Hematopoietic multipotent progenitor cell treated with erythropoietin and hydrocortisone succinate and interleukin-3 and kit ligand, for 6 days (in vitro differentiated cells): Measurements from ENCODE around the gene VWA8.
A peak's percentile ranks its signal among the peaks of the same experiment; 100 is the strongest.
"Not testable (repeated sequence)": the region's sequence is repeated elsewhere in the genome, so short reads cannot be mapped to it uniquely, and the experiment has no call there.

Experiments used
- DNase-seq: peaks from one replicate; pipeline ENCODE4 v3.0.0-alpha.2; 2015

VWA8 gene

GRCh38 chr13:41547251-41548000 is 413.5 kb downstream of the VWA8 start:
- no peak for DNase-seq

DNA sequence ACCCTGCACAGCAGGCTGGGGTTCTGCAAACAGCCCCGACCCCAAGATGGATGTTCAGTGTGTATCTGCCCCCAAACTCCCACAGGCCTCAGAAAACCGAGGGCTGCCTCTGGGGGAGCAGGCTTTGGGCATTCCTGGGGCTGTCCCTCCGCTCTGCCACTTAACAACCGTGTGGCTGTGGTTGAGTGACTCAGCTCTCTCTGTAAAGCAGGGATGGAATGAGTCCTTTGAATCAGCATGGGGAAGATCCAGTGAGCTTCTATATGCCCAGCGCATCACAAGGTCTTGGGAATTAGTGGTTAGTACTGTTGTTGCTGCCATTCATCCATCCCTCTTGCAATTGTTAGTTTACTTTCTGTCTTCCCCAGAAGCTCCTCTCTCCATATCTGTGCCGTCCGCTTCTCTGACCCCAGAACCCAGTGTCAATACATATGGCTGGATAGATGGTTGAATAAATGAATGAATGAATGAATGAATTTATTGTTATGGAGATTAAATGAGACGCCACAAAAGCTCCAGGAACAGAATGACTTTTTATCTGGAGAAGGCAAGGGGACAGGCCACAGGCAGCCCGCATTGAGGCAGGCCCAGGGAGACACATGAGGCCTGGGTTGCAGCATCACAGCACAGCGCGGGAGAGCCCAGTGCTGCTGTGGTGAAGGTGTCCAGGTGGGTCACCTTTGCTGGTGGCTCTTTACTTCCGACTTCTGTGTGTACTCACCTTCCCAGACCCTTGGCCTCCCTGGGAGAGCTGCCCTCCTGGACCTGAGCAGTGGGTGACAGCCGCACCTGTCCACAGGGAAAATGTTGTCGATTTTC is 414.3 kb downstream of the VWA8 start:
- no peak for DNase-seq

DNA sequence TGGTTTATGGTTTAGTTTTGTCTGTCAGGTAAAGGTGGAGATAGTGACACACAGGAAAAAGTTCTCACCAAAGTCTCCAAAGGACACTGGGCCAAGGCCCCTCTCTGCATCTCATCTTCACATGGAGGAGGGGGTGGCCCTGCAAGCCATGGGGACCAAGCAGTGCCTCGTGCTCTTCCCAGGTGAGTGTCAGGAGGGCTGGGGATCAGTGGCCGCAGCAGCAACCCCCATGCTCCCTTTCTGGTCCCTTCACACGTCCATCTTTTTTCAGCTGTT is 415.5 kb downstream of the VWA8 start:
- DNase-seq = no peak

- DNase-seq = no peak
Measured at GRCh38 chr13:41543664-41544300, 417.1 kb downstream of the VWA8 start.

GRCh38 chr13:41542799-41543198 is 418.1 kb downstream of the VWA8 start:
- not testable (repeated sequence) for DNase-seq

- no peak for DNase-seq
Measured at GRCh38 chr13:41542281-41542680, 418.6 kb downstream of the VWA8 start.

DNA sequence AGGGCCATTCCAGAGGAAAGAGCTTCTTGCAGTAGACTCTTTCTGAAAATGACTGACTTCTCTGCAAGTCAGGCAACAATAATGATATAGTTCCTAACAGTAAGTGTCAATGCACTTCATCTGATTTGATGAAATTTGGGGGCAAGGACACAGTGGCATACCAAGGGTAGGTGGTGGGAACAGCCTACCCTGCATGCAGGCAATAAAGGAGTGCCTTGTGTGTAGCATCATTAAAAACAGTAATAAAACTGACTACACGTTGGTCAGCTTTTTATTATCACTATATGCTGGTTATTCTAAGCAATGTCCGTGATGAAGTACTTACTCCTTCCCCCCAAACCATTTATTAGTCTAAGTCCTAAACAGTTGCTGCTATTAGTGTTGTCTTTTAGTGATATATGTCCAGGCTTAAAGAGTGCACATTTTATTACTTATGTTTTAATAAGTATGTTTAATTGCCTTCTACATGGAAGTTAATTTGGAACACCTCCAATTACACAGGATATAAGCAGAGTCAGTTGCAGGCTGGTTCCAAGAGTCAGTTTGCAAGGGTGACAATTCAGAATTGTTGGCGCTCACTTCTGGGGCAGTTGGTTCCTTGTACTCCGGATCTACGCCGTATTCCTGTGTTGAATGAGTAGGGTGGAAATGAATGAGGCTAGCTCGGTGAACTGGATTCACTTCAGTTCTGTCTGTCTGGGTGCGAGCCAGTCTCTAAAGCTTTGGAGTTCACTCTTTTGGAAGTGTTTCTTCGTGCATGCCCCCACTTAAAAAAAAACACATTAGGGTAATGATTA is 419.6 kb downstream of the VWA8 start:
- no peak for DNase-seq

DNA sequence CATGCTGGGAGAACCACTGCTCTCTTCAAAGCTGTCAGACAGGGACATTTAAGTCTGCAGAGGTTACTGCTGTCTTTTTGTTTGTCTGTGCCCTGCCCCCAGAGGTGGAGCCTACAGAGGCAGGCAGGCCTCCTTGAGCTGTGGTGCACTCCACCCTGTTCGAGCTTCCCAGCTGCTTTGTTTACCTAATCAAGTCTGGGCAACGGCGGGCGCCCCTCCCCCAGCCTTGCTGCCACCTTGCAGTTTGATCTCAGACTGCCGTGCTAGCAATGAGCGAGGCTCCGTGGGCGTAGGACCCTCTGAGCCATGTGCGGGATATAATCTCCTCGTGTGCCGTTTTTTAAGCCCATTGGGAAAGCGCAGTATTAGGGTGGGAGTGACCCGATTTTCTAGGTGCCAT is 420.7 kb downstream of the VWA8 start:
- not testable (repeated sequence) for DNase-seq

GRCh38 chr13:41533266-41534052 is 427.4 kb downstream of the VWA8 start:
- no peak for DNase-seq

DNA sequence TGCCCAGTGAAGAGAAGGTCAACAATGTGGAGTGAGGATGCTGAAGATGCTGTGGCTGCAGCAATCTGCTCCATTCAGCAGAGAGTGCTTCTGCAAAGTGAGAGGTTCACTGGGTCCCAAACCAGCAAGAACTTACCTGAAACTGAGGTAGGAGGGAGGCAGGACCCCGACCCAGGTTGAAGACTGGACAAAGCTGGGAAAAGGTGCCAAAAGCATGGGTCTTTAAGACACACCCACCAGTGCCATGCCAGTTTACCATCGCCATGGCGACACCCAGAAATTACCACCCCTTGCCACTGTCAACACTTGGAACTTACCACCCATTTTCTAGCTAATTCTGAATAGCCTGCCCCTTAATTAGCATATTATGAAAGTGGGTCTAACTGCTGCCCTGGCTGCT is 432.9 kb downstream of the VWA8 start:
- DNase-seq = no peak

DNA sequence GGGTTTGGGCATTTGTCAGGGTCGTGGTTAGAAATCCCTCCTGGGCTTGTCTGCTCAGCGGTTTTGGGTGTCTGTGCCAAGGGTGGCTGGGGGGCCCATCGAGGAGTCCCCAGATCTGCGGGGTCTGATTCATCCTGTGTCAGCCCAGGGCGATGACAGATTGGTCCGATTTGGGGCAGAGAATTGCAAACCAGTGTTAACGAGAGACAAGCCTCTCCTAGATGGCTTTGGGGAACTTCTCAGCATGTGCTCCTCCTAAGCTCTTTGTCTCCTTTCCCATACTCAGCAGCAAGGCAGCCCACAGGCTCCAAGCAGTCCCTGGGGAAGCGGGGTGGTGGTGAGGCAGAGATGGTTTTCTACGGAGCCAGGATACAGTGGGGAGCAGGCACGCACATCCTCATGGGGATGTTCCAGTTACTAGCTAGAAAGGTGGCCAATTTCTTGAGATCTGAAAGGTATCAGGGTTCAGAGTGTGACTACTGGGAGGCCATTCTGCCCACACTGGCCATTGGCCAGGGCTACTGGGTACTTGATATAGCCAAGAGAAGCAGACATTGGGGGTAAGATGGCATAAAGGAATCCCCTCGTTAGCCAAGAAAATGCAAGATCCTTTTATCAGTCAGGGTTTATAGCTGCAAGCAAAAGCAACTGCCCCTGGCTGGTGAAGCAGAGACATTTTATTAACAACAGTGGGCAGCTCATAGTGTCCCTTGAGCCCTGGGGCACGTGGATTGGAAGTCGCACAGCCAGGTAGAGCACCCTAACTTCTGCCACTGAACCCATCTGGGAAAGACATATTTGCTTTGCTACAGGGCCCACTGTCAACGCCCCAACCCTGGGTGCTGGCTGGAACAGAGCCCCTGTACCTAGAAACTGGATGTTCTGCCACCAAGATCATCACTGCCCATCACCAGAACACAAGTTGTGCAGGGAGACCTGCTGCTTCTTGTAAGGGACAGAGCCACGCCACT is 440.0 kb downstream of the VWA8 start:
- no peak for DNase-seq

GRCh38 chr13:41520016-41520659 is 440.8 kb downstream of the VWA8 start:
- peak; percentile 10 for DNase-seq
